ENCODE measurements around the gene EPS8.

Gene EPS8

DNA sequence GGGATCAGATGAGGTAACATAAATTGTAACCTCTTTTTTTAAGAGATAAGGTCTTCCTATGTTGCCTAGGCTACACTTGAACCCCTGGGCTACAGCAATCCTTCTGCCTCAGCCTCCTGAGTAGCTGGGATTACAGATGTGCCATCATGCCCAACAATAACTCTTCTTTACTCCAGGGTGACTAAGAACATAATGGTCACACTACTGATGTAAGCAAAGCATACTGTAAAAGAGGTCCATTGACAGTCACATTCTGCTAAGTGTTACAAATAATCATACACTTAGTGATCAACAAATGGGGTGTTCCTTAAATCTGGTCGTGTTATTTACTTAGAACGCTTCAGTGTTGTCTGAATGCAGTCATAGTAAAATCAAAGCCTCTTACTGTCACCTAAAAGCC, 68.9 kb downstream of the EPS8 start:
- DNase-seq (ENCODE audit: low read depth in 2 of 2) = no peak

DNA sequence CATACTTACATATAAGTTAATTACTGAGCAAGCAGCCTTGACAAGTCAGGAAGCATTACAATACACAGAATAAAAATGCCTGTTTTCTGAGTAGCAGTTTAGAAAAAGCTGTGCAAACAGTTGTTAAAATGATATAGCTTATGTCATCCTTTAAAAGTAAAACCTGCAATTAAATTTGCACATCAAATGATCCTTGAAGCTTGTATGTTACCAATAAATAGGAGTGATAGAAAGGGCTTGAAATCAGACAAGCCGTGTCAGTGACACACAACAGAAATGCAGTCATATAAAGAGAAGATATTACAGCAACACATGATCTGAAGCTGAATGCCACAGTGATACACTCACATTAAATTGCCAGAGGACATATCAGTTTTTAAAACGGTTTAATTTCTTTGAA, 70.0 kb downstream of the EPS8 start:
- no peak for DNase-seq (ENCODE audit: low read depth in 2 of 2)

DNA sequence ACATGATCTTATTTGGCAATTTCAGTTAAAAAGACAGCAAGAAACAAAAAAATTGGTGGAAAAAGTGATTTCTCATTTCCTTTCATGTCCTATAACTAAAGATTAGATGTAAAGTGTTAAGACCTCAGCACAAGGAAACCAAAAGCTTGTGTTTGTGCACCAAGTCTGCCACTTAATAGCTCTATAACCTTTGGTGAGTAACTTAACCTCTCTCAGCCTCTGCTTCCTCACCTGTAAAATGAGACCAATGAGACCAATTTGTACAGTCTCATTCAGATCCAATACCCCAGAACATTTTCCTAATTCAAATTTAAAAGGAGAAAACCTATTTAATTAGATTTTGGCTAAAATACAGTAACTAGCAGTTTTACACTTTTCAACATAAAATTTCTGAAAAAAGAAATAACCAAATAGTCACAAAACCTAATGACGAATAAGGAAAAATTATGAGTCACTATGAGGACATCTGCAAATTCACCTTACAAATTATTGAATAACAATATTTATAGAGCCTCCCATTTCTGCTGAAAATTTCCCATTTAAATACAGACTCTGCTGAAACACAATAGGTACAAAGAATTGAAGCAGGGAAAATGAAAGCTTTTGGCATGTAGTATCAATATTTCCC, 71.1 kb downstream of the EPS8 start:
- no peak for DNase-seq (ENCODE audit: low read depth in 2 of 2)

DNA sequence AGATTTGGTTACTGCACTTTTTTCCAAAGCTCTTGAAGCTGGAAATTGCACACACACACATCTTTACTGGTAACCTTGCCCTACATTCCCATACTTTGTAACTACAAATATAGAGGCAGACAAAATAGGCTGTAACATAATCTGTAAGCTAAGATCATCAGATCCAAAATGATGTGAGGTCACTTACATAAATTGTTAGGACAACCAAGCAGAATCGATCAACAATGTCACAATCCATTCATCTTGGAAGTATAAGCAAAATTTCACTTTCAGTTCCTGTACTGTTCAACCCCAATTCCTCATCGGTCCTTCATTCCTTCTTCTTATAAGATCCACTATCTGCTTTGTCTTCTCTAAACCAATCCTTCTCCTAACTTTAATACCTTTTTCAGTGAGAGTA, 72.6 kb downstream of the EPS8 start:
- DNase-seq (ENCODE audit: low read depth in 2 of 2) = no peak

DNA sequence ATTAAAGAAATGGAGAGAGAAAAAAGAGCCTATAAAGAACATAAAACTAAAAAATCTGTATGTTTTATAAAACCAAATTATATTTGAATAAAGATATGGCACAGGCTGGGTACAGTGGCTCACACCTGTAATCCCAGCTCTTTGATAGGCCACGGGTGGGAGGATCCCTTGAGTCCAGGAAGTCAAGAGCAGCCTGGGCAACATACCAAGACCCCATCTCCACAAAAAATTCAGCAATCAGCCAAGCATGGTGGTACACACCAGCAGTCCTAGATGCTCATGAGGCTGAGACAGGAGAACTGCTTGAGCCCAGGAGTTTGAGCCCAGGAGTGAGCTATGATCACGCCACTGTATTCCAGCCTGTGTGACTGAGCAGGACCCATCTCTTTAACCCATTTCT, 74.9 kb downstream of the EPS8 start:
- no peak for DNase-seq (ENCODE audit: low read depth in 2 of 2)

DNA sequence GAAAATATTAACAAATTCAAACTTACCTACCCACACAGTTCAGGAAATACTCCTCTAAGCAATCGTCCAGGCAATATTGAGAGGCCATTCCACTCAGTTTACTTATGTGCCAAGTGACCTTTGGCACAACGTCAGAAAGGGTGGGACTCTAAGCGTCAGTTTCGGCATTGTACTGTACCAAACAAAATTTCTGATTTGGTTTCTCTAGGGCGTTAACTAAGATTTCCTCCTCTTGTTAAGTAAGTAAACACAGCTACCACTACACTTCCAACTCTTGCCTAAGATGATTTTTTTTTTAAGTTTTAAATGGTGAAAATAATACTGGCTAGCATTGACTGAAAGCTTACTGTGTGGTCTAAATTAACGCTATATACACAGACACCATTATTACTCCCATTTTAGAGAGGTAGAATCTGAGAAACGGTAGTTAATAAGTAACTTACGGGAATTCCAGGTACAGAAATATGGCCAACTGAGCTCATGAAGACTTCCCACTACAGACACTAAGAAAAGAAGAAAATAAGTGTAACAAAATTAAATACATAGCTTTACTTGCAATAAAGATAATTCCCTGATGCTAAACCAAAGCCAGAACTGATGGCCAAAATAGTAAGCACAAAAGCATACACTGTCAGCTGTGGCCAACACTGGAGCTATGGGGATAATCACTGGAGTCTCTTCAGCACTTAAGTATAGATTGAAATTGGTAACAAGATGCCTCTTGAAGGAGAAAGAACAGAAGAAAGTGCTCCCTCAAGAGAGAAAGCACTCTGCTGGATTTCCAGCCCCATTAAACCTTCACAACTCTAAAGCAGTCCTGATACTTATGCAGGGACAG, 76.1 kb downstream of the EPS8 start:
- DNase-seq (ENCODE audit: low read depth in 2 of 2) = no peak

DNA sequence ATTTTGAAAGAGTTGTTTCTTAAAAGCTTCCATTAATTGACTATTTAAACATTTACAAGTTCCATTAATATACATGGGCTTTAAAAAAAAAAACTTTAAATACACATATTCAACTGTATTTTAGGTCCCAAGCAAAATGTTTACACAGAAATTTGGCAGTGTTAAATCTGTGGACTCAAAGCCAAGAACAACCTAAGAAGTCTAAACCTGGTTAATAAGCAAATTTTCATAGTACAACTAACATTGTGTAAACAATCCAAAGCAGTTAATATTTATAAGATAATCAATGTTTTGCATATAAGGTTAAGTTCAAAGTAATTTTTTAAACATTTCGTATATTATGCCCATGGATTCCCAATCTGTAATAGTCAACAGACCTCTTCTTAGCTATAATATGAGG, 77.0 kb downstream of the EPS8 start:
- DNase-seq (ENCODE audit: low read depth in 2 of 2) = no peak

DNA sequence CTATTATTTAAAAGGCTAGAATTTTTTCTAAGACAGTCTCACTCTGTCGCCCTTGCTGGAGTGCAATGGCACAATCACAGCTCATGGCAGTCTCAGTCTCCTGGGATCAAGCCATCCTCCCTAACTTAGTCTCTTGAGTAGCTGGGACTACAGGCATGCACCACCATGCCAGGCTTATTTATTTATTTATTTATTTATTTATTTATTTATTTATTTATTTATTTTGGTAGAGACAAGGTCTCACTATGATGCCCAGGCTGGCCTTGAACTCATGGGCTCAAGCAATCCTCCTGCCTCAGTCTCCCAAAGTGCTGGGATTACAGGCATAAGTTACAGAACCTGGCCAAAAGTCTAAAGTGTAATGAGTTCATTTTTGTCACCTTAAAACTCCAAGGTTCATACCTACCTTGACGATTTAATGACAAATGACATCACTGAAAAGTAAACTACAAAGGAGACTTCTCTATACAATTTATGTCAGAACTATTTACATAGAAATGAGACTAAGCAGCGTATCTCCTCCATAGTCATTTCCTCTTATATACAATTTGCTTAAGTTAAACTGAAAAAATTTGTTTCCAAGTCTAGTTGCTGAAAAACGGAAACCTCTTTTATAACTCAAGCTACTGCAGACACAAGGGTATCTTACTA, 78.2 kb downstream of the EPS8 start:
- DNase-seq (ENCODE audit: low read depth in 2 of 2) = no peak

DNA sequence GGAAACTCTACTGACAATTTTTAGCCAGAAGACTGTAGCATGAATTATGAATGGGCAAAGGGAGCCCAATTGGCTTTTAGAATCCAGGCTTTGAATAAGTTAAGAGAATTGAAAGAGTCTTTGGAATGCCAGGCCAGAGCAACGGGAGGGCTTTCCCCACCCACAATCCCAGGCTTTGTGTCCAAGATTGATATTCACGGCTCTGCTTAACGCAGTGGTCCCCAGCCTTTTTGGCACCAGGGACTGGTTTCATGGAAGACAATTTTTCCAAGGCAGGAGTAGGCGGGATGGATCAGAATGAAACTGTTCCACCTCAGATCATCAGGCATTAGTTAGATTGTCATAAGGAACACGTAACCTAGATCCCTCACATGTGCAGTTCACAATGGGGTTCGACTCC, 79.6 kb downstream of the EPS8 start:
- no peak for DNase-seq (ENCODE audit: low read depth in 2 of 2)

DNA sequence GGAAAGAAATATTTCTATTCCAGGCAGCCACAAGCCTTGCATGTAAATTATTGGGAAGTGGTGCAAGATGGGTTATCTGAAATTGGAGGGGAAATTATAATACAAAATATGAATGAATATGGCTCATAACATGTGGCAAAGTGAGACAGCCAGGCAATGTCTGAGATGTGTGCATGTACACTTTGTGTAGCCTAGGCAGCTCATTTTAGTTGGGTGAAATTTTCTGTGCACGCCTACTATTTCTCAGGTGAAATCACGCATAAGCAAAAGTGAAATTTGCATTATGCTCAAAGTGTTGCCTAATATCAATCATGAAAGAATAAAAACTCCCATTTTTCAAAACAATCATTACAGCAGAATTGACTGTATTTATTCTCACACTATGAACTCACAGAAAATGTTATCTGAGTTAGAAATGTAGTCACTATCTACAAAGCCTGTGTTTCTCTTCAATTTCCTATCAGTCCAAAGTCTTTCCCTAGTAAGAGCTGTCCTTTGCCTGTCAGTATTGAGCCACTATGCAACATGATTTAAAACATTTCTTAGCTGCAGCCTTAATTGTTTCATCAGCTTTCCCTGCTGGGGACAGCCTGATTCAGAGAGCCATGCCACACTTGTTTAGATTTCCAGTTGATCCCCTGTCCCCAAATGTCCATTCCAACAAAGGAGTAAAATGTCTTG, 80.7 kb downstream of the EPS8 start:
- DNase-seq (ENCODE audit: low read depth in 2 of 2) = no peak

DNA sequence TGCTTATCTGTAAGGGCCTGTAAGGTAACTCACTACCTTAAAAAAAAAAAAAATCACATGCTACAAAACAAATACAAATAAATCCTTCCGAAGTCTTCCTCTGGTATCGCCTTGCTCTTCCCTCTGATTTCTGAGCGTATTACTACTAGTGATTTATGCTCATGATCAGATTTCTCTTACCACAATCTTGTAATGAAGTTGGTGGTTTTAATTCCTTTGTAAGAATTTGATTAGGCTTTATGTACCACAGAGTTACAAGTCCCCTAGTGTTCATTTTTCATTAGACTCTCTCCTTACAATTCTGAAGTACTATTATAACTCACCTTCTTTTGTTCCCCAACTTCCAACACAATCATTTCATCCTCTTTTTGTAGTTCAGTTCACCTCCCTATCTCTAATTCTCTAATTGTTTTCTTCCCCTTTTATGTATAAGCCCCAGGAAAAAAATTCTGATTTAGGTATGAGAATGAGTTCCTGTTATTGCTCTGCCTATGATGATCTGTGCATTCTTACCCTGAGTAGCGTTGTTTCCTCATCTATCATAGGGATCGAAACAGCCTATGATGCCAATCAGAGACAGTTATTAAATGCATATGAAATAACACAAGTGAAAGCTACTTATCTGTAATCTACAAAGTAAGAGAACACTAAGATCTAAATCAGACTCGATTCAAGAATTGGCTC, 81.5 kb downstream of the EPS8 start:
- no peak for DNase-seq (ENCODE audit: low read depth in 2 of 2)

DNA sequence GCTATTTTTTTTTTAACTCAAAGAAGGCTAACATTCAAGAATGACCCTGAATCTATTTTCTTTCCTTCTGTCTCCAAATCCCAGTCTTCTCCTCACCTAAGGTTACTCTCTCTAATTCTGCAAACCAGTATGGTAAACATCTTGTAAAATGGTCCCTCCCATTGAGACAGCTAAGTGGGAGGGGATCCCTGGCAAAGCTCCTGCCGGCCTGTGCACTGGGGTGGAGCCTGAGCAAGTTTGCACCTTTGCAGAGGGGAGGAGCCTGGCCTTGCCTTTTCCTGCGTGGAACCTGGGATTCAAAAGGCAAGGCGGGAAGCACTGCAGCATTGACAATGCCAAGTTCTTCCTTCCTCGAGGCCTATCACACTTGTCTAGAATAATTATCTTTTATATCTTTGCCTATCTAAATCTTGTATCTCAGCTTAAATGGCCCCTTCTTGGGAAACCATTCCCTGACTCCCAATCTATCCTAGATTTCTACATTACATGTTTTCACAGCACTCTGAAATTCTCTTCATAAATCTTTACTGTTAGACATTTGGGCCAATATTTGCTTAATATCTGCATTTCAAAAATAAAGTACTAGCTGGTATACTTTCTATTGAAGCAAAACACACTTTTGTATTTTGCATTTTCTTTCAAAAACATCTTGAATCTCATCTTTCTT, 83.0 kb downstream of the EPS8 start:
- DNase-seq (ENCODE audit: low read depth in 2 of 2) = no peak

DNA sequence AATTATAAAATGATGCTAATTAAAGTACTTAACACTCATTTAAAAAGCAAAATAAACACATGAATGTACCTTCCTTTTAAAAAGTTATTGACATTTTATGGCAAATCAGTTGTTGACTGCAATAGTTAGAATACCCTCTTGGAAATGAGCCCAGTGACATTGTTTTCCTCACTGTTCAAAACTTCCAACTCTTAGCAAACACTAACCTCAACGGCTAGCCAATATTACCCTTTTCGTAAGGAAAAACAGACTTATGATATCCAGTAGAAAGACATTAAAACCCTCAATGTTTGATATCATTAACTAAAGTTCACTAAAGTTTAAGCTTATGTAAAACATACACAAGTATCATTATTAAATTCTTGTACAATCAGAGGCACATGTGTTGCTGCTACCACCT, 83.6 kb downstream of the EPS8 start:
- DNase-seq (ENCODE audit: low read depth in 2 of 2) = no peak

DNA sequence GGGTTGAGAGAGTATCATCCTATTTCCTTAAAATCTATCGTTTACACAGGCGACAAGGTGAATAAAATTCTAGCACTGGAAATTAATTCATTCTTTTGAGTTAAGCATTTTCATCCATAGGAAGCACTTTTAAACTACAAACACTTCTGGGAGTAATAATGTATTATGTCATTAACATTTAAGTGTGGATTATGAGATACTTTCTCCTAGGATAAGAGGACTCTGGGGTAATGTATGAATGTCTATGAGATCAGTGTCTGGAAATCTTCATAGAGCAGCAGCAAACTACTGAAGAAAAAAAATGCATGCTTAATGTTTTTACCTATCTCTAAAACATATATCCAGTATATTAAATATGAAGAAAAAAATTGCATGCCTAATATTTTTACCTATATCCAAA, 86.9 kb downstream of the EPS8 start:
- DNase-seq (ENCODE audit: low read depth in 2 of 2) = no peak

DNA sequence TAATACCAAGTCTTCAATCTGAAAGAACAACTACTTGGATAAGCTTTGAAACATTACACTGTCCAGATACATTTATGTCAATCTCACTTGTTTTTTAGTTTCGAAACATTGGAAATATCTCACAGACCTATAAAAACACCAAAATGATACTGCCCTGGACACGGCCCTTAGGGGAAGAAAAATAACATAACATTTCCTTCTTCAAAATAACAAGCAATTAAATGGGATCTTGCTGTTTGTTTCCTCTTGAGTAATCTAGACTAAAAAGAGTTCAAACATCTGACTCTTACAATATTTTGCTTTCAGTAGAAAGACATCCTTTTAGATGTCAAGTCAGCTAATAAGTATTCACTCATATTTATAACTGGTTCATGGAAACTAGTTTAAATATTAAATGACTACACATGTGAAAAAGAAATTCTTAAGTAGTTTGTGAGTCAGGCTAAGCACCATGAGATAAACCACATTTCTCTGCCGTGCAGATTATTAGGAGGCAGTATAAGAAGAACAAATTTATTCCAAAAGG, 87.5 kb downstream of the EPS8 start:
- DNase-seq (ENCODE audit: low read depth in 2 of 2) = peak; percentile 60 to 63

DNA sequence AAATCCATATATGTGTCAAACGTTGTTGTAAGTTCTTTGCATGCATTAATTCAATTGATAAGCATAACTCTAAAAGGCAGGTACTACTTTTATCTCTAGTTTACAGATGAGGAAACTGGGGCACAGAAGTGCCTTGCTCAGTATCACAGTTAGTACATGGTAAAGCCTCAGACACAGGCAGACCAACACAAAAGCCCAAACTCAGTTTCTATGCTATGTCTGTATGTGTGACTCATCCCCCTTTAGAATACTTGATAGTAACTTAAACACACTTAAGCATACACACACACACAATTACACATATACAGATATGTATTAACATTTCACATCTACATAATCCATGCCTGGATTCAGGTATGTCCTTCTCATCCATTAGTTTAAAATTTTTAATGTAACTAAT, 88.0 kb downstream of the EPS8 start:
- peak in 1 of 2 experiments; percentile 15 for DNase-seq (ENCODE audit: low read depth in 2 of 2)

DNA sequence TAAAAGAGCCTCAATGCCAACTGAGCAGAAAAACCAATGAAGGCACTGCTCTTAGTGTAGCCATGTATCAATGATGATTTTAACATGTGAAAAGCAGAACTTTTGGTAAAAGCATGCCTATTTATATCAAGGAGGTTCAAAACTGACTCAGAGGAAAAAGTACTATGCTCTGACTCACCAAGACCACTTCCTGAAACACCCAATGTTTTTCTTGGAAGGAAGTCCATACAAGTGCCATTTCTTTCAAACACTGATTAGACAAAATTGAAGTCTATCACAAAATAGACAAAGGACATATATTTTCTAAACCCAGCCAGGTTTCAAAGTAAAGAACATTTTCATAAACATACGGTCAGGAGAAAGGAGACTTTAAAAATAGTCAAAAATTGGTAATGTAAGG, 88.6 kb downstream of the EPS8 start:
- peak; percentile 78 to 83 for DNase-seq (ENCODE audit: low read depth in 2 of 2)

DNA sequence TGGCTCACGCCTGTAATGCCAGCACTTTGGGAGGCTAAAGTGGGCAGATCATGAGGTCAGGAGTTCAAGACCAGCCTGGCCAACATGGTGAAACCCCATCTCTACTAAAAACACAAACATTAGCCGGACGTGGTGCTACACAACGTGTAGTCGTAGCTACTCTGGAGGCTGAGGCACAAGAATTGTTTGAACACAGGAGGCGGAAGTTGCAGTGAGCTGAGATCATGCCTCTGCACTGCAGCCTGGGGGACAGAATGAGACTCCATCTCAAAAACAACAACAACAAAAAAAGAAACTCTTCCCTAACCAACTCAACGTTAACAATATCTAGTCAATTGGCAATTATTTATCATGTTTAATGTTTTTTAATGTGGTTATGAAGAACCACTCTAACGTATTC, 89.3 kb downstream of the EPS8 start:
- no peak for DNase-seq (ENCODE audit: low read depth in 2 of 2)

DNA sequence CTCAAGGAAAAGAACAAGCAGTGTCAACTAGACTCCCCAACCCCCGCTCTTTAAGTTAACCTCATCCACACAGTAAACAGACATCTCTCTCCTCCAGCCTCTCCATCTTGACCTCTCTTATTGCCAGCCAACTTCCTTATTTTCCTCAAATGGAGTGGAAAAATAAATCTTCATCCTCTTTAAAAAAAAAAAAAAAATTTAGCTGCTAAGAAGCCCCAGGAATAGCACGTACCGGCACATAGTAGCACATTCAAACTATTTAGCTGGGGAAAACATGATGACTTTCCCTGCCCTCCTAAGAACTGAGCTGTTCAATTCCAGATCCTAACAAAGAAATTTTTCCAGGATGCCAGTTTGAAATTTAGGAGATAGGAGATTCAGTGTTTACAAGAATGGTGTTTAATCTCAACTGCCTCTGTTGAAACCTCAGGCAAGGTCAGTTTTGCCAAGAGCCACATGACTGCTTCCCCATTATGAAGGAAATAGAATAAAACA, 90.8 kb downstream of the EPS8 start:
- DNase-seq (ENCODE audit: low read depth in 2 of 2) = no peak

DNA sequence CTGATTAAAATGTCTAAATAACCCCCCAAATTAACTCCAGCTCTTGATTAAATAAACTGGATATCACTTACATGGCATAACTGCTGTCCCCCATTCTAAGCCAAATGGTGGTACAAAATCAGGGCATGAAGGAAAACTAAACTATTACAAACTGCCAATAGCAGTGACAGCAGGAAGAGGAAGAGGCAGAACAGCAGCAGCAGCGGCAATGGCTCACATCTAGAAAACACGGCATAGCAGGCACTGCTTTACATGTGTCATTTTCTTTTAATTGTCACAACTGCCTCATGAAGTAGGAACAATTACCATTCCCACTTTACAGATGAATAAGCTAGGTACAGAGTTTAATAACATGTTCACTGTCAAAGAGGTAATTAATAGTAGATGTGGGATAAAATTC, 92.0 kb downstream of the EPS8 start:
- no peak for DNase-seq (ENCODE audit: low read depth in 2 of 2)

Data from fibroblast of skin of left quadriceps (primary cell).